ENCODE measurements around the gene TMEM151A. TPM values are rescaled to one million over a fixed set of nuclear protein-coding genes. Genes with fewer than 3 reads are reported as not detected.

TMEM151A gene
- total and polyA plus RNA-seq, 2 experiments from 2014 or later: 1.0 to 4.4 TPM

DNA sequence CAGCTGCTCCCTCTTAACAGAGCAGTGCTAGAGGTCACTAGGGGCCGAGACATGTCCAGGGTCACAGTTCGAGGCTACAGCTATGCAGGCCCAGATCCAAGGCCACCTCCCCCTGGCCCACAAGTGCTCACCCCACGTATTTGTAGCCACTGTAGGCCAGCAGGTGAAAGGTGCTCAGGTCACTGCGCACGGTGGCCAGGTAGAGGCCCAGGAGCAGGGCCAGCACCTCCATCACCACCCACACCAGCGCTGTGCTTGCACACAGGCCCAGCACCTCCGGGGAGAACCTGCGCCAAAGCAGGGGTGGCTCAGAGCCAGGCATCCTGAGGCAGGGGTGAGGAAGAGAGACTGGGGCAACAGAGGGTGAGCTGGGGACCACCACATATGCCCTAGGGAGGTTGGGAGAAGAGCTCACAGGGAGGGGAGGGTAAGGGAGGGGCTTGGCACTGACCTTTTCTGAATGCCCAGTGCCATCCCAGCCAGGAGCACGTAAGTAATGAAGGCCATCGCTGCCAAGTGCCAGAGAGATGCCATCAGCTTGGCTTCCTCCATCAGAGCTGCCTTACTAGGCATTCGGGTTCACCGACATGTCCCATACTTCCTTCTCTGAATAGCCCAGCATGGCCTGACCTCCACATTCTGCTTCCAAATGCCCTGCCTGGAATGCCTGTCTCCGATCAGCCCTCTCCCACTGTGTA, 6.3 kb upstream of the TMEM151A start:
- Histone ChIP-seq H4K20me1 (replicated peaks; ENCODE audit: insufficient read depth) (no peaks in the 10 kb centered on the region; the same call in none of the 2 replicates), H3K27me3 (ENCODE audit: insufficient read depth) (peaks cover 5% of the 10 kb centered on the region), H2AFZ (no peak overlapping the region), H3K79me2 (replicated peaks; ENCODE audit: insufficient read depth) (peaks cover 9% of the 10 kb centered on the region), H3K27ac (ENCODE audit: low read depth) (no peak overlapping the region), H3K9me2 (ENCODE audit: insufficient read depth) (no peaks in the 10 kb centered on the region), H3F3A (replicated peaks; ENCODE audit: low read depth) (peaks cover 18% of the 10 kb centered on the region; the same call in 1 of the 2 replicates), H3K4me1 (ENCODE audit: insufficient read depth) (peaks cover 22% of the 10 kb centered on the region), H3K36me3 (ENCODE audit: insufficient read depth) (no peaks in the 10 kb centered on the region; the same call in 1 of the 2 replicates), H3K4me2 (no peak overlapping the region), H3K4me3 (no peak overlapping the region)
- no peak for DNase-seq (ENCODE audit: low spot score)
- TF ChIP-seq, protein P1, sequence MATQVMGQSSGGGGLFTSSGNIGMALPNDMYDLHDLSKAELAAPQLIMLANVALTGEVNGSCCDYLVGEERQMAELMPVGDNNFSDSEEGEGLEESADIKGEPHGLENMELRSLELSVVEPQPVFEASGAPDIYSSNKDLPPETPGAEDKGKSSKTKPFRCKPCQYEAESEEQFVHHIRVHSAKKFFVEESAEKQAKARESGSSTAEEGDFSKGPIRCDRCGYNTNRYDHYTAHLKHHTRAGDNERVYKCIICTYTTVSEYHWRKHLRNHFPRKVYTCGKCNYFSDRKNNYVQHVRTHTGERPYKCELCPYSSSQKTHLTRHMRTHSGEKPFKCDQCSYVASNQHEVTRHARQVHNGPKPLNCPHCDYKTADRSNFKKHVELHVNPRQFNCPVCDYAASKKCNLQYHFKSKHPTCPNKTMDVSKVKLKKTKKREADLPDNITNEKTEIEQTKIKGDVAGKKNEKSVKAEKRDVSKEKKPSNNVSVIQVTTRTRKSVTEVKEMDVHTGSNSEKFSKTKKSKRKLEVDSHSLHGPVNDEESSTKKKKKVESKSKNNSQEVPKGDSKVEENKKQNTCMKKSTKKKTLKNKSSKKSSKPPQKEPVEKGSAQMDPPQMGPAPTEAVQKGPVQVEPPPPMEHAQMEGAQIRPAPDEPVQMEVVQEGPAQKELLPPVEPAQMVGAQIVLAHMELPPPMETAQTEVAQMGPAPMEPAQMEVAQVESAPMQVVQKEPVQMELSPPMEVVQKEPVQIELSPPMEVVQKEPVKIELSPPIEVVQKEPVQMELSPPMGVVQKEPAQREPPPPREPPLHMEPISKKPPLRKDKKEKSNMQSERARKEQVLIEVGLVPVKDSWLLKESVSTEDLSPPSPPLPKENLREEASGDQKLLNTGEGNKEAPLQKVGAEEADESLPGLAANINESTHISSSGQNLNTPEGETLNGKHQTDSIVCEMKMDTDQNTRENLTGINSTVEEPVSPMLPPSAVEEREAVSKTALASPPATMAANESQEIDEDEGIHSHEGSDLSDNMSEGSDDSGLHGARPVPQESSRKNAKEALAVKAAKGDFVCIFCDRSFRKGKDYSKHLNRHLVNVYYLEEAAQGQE (IDR thresholded peaks at IDR 0.05; ENCODE audit: unreplicated experiment): no peak
- TF ChIP-seq JUNB (IDR thresholded peaks at IDR 0.05; ENCODE audit: unreplicated experiment): no peak
- H3K9me3 Mint-ChIP-seq: peaks cover 2% of the 10 kb centered on the region; the same call in 1 of the 3 replicates
- ATAC-seq: no peak
- H3K4me3 Mint-ChIP-seq: no peak overlapping the region
- H3K36me3 Mint-ChIP-seq (ENCODE audit: low read depth): no peaks in the 10 kb centered on the region; the same call in 2 of the 3 replicates
- peaks cover 30% of the 10 kb centered on the region for H3K27me3 Mint-ChIP-seq (ENCODE audit: insufficient read depth, low read depth, poor library complexity)
- H3K4me1 Mint-ChIP-seq: peaks cover 30% of the 10 kb centered on the region
- no peak overlapping the region for H3K27ac Mint-ChIP-seq

- Histone ChIP-seq H3K27ac (ENCODE audit: low read depth) (no peak overlapping the region), H3K79me2 (replicated peaks; ENCODE audit: insufficient read depth) (peaks cover 9% of the 10 kb centered on the region), H3K36me3 (ENCODE audit: insufficient read depth) (no peaks in the 10 kb centered on the region; the same call in 1 of the 2 replicates), H3K4me1 (ENCODE audit: insufficient read depth) (peaks cover 28% of the 10 kb centered on the region), H3K27me3 (ENCODE audit: insufficient read depth) (peaks cover 16% of the 10 kb centered on the region), H3K4me3 (no peak overlapping the region), H3K4me2 (no peak overlapping the region), H4K20me1 (replicated peaks; ENCODE audit: insufficient read depth) (no peaks in the 10 kb centered on the region; the same call in none of the 2 replicates), H2AFZ (no peak overlapping the region), H3K9me2 (ENCODE audit: insufficient read depth) (no peaks in the 10 kb centered on the region), H3F3A (replicated peaks; ENCODE audit: low read depth) (peaks cover 25% of the 10 kb centered on the region; the same call in 1 of the 2 replicates)
- Mint-ChIP-seq H3K4me1 (peaks cover 27% of the 10 kb centered on the region), H3K27ac (no peak overlapping the region), H3K36me3 (ENCODE audit: low read depth) (no peaks in the 10 kb centered on the region), H3K27me3 (ENCODE audit: insufficient read depth, low read depth, poor library complexity) (peaks cover 35% of the 10 kb centered on the region), H3K4me3 (peak overlapping the region; percentile 21; the same call in 1 of the 3 replicates), H3K9me3 (peaks cover 2% of the 10 kb centered on the region; the same call in 1 of the 3 replicates)
- DNase-seq (ENCODE audit: low spot score) (no peak), ATAC-seq (no peak)
- TF ChIP-seq, protein P2, sequence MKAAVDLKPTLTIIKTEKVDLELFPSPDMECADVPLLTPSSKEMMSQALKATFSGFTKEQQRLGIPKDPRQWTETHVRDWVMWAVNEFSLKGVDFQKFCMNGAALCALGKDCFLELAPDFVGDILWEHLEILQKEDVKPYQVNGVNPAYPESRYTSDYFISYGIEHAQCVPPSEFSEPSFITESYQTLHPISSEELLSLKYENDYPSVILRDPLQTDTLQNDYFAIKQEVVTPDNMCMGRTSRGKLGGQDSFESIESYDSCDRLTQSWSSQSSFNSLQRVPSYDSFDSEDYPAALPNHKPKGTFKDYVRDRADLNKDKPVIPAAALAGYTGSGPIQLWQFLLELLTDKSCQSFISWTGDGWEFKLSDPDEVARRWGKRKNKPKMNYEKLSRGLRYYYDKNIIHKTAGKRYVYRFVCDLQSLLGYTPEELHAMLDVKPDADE (IDR thresholded peaks at IDR 0.05): no peak
- no peak for TF ChIP-seq ZNF331 (CRISPR knock-in tag; IDR thresholded peaks at IDR 0.05; ENCODE audit: low read depth)
- TF ChIP-seq, protein P1 (IDR thresholded peaks at IDR 0.05; ENCODE audit: unreplicated experiment): no peak
- TF ChIP-seq EZH2 (IDR thresholded peaks at IDR 0.05; ENCODE audit: low read depth, unreplicated experiment): no peak
These were observed 5.0 kb upstream of the TMEM151A start for GRCh38 chr11:66286699-66287098.
